A549 (cell line): ENCODE measurements around the gene ATMIN. TPM values are rescaled to one million over a fixed set of nuclear protein-coding genes. Genes with fewer than 3 reads are reported as not detected.

Experiments used
- ATAC-seq, 2 experiments: fragments of 200-7000 bp in 1 of 2; fragments of >200 bp in 1 of 2; cut with Nextera tagmentation in 1 of 2; cut with Tn5 transposase in 1 of 2; 3 replicates each; pipeline versions ENCODE4 v1.8.0 to v1.9.1; 2018 to 2020; ENCODE audit warnings: mild to moderate bottlenecking in 1 of 2, moderate library complexity in 1 of 2
- CTCF ChIA-PET: fragments of 300-600 bp; sonication (Branson Sonifier 250); formaldehyde crosslinking; extraction: SDS; loops from one replicate; lab custom pipeline; 2021; ENCODE audit warnings: antibody characterized with exemption, inconsistent platforms; lab: Yijun Ruan, JAX
- POLR2A ChIA-PET: fragments of 350-600 bp; formaldehyde crosslinking; extraction: SDS; loops from one replicate; lab custom pipeline; 2021; ENCODE audit warnings: antibody characterized with exemption, inconsistent platforms; lab: Yijun Ruan, JAX
- DNase-seq, 2 experiments: peaks; one replicate each; pipeline versions ENCODE4 v3.0.0 to v3.0.0-alpha.2; 2011 to 2016; ENCODE audit warnings: low read depth in 1 of 2, low spot score in 1 of 2
- FAIRE-seq: peaks from 2 replicates; lab custom pipeline; 2011; peaks lifted over from hg19 to GRCh38; lab: Jason Lieb, UNC
- H3K27ac ChIP-seq, 2 experiments: fragments of >200 bp; sonication (Bioruptor Twin); formaldehyde crosslinking; 3 replicates each; pipeline ENCODE4 v1.5.1; 2016 to 2017
- H3K4me1 ChIP-seq: fragments of >200 bp; sonication (Bioruptor Twin); formaldehyde crosslinking; 3 replicates; pipeline ENCODE4 v1.6.1; 2016
- H3K4me2 ChIP-seq: fragments of >200 bp; sonication (Bioruptor Twin); formaldehyde crosslinking; 3 replicates; pipeline ENCODE4 v1.6.1; 2016
- H3K4me3 ChIP-seq: fragments of >200 bp; sonication (Bioruptor Twin); formaldehyde crosslinking; 3 replicates; pipeline ENCODE4 v1.5.1; 2016
- H3K9me3 ChIP-seq: fragments of >200 bp; sonication (Bioruptor Twin); formaldehyde crosslinking; 3 replicates; pipeline ENCODE4 v1.6.1; 2016
- ATOH8 ChIP-seq: fragments of 250-450 bp; sonication (Bioruptor Pico); IDR thresholded peaks from 2 replicates; pipeline ENCODE4 v1.5.0; 2020; ENCODE audit warnings: low read depth, mild to moderate bottlenecking, moderate library complexity
- CBX8 ChIP-seq: fragments of 200-600 bp; sonication (generic); IDR thresholded peaks from 2 replicates; pipeline ENCODE4 v1.6.1; 2016
- CEBPB ChIP-seq, 2 experiments: fragments of >200 bp in 1 of 2; sonication (Bioruptor Twin) in 1 of 2; formaldehyde crosslinking in 1 of 2; IDR thresholded peaks; 2 replicates each; pipeline ENCODE4 v1.6.1; 2012 to 2016
- CHD2 ChIP-seq: fragments of 150-350 bp; IDR thresholded peaks from 2 replicates; pipeline ENCODE4 v1.6.1; 2014; ENCODE audit warnings: low read length; ENCODE audit not compliant: partially characterized antibody
- CHD4 ChIP-seq: fragments of 200-600 bp; sonication (generic); IDR thresholded peaks from 2 replicates; pipeline ENCODE4 v1.6.1; 2016; ENCODE audit warnings: antibody characterized with exemption, mild to moderate bottlenecking, borderline replicate concordance
- EP300 ChIP-seq, 2 experiments: fragments of >200 bp; sonication (Bioruptor Twin); formaldehyde crosslinking; IDR thresholded peaks; 2 replicates in 1 of 2; 3 replicates in 1 of 2; pipeline ENCODE4 v1.6.1; 2016 to 2017
- FOSB ChIP-seq: fragments of 250-450 bp; sonication (Bioruptor Pico); IDR thresholded peaks from 2 replicates; pipeline ENCODE4 v1.5.0; 2020; ENCODE audit warnings: mild to moderate bottlenecking, moderate library complexity
- FOSL2 ChIP-seq, 2 experiments: fragments of 450-650 bp in 1 of 2; fragments of >200 bp in 1 of 2; sonication (Bioruptor Twin) in 1 of 2; formaldehyde crosslinking; IDR thresholded peaks; 2 replicates each; pipeline versions ENCODE4 v1.5.0 to v1.6.1; 2016 to 2020; ENCODE audit warnings: mild to moderate bottlenecking in 1 of 2, moderate library complexity in 1 of 2
- FOXS1 ChIP-seq: fragments of 250-450 bp; sonication (Bioruptor Pico); IDR thresholded peaks from 2 replicates; pipeline ENCODE4 v1.5.0; 2020; ENCODE audit warnings: mild to moderate bottlenecking, moderate library complexity
- GATA3 ChIP-seq: IDR thresholded peaks from 2 replicates; pipeline ENCODE4 v1.6.1; 2012; ENCODE audit warnings: borderline replicate concordance
- HOXB5 ChIP-seq: fragments of 250-450 bp; sonication (Bioruptor Pico); IDR thresholded peaks from 2 replicates; pipeline ENCODE4 v1.5.0; 2020; ENCODE audit warnings: mild to moderate bottlenecking, moderate library complexity
- KDM1A ChIP-seq: fragments of 200-600 bp; sonication (generic); IDR thresholded peaks from 2 replicates; pipeline ENCODE4 v1.6.1; 2016; ENCODE audit warnings: low read depth, mild to moderate bottlenecking
- MAFK ChIP-seq: fragments of 450-650 bp; IDR thresholded peaks from 2 replicates; pipeline ENCODE4 v1.6.1; 2014; ENCODE audit not compliant: partially characterized antibody
- MYC ChIP-seq: IDR thresholded peaks from 2 replicates; pipeline ENCODE4 v1.6.1; 2012; ENCODE audit warnings: mild to moderate bottlenecking, inconsistent platforms, low read length, improper control_type of control experiment, borderline replicate concordance
- POLR2A ChIP-seq: IDR thresholded peaks from 2 replicates; pipeline ENCODE4 v1.6.1; 2012; ENCODE audit warnings: mild to moderate bottlenecking, low read length
- TFCP2L1 ChIP-seq: fragments of 250-450 bp; sonication (Bioruptor Pico); IDR thresholded peaks from 2 replicates; pipeline ENCODE4 v1.5.0; 2021; ENCODE audit warnings: mild to moderate bottlenecking
- TP53 ChIP-seq: fragments of 250-450 bp; sonication (Bioruptor Pico); IDR thresholded peaks from 2 replicates; pipeline ENCODE4 v1.5.0; 2021; ENCODE audit warnings: mild to moderate bottlenecking, moderate library complexity
- ZC3H11A ChIP-seq: fragments of 450-650 bp; IDR thresholded peaks from 2 replicates; pipeline ENCODE4 v1.6.1; 2014; ENCODE audit warnings: antibody characterized with exemption, mild to moderate bottlenecking
- ZSCAN20 ChIP-seq: fragments of 250-450 bp; sonication (Bioruptor Pico); IDR thresholded peaks from 2 replicates; pipeline ENCODE4 v1.8.0; 2022; ENCODE audit warnings: mild to moderate bottlenecking, moderate library complexity
- WGBS: methylation state at CpG from one replicate; pipeline ENCODE4 v1.1.6; 2017; ENCODE audit errors: missing lambda C conversion rate; 5-methylcytosine and 5-hydroxymethylcytosine counted together
- polyA plus RNA-seq, 4 experiments: library from polyadenylated mRNA; depleted of rRNA in 3 of 4; stranded (reverse); fragments of >200 nt; fragmentation: RNase III in 1 of 4; extraction: RNeasy Plus Mini Kit Qiagen cat#74134 plus additional on column Dnase treatment in 1 of 4; gene quantifications; 2 replicates in 3 of 4; 3 replicates in 1 of 4; pipeline ENCODE4 v1.2.3, GENCODE V29; 2011 to 2017
- TF ChIP-seq, protein P1 (sequence below): fragments of >200 bp; sonication (Bioruptor Twin); formaldehyde crosslinking; IDR thresholded peaks from 3 replicates; pipeline ENCODE4 v1.5.1; 2016
- TF ChIP-seq, protein P2 (sequence below): fragments of 200-600 bp; sonication (generic); IDR thresholded peaks from 2 replicates; pipeline ENCODE4 v1.6.1; 2016; ENCODE audit warnings: antibody characterized with exemption, mild to moderate bottlenecking, moderate library complexity

The ATMIN gene
- polyA plus RNA-seq, 2 of the 4 experiments (the other 2 are of a cell fraction): 26.2 to 50.4 TPM

GRCh38 chr16:81001330-81001729 lies 34.3 kb upstream of the ATMIN start:
- Histone ChIP-seq H3K4me3 (no peak overlapping the region), H3K4me2 (0 out of 3 replicates have a peak overlapping the region, but pooled peaks have one; percentile 4), H3K9me3 (no peaks in the 10 kb centered on the region), H3K27ac (no peak overlapping the region), H3K4me1 (peaks cover 31% of the 10 kb centered on the region)
- POLR2A ChIA-PET: no interaction called here
- FAIRE-seq: no peak
- CTCF ChIA-PET: interaction anchor here (1.1 to 6.1 kb wide), 3 partner anchors 32 to 736 kb away, joined by 3 to 33 read pairs (median 5); partner anchors contain the start of gene ATMIN
- no peak for DNase-seq
- WGBS: 66% methylated on average over 5 of the region's 5 CpGs
- TF ChIP-seq ZC3H11A (no peak), CHD2 (no peak), GATA3 (no peak), TP53 (CRISPR knock-in tag) (no peak), CHD4 (no peak), ZSCAN20 (CRISPR knock-in tag) (no peak), FOSB (CRISPR knock-in tag) (no peak), FOSL2 (IDR thresholded peaks at IDR 0.05) (no peak), FOSL2 (CRISPR knock-in tag; IDR thresholded peaks at IDR 0.05) (no peak), POLR2A (no peak), HOXB5 (CRISPR knock-in tag) (no peak), FOXS1 (no peak), TFCP2L1 (CRISPR knock-in tag) (no peak), MYC (no peak), KDM1A (no peak), ATOH8 (no peak), CBX8 (no peak)
- TF ChIP-seq, protein P1, sequence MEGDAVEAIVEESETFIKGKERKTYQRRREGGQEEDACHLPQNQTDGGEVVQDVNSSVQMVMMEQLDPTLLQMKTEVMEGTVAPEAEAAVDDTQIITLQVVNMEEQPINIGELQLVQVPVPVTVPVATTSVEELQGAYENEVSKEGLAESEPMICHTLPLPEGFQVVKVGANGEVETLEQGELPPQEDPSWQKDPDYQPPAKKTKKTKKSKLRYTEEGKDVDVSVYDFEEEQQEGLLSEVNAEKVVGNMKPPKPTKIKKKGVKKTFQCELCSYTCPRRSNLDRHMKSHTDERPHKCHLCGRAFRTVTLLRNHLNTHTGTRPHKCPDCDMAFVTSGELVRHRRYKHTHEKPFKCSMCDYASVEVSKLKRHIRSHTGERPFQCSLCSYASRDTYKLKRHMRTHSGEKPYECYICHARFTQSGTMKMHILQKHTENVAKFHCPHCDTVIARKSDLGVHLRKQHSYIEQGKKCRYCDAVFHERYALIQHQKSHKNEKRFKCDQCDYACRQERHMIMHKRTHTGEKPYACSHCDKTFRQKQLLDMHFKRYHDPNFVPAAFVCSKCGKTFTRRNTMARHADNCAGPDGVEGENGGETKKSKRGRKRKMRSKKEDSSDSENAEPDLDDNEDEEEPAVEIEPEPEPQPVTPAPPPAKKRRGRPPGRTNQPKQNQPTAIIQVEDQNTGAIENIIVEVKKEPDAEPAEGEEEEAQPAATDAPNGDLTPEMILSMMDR: no peak
- TF ChIP-seq, protein P2, sequence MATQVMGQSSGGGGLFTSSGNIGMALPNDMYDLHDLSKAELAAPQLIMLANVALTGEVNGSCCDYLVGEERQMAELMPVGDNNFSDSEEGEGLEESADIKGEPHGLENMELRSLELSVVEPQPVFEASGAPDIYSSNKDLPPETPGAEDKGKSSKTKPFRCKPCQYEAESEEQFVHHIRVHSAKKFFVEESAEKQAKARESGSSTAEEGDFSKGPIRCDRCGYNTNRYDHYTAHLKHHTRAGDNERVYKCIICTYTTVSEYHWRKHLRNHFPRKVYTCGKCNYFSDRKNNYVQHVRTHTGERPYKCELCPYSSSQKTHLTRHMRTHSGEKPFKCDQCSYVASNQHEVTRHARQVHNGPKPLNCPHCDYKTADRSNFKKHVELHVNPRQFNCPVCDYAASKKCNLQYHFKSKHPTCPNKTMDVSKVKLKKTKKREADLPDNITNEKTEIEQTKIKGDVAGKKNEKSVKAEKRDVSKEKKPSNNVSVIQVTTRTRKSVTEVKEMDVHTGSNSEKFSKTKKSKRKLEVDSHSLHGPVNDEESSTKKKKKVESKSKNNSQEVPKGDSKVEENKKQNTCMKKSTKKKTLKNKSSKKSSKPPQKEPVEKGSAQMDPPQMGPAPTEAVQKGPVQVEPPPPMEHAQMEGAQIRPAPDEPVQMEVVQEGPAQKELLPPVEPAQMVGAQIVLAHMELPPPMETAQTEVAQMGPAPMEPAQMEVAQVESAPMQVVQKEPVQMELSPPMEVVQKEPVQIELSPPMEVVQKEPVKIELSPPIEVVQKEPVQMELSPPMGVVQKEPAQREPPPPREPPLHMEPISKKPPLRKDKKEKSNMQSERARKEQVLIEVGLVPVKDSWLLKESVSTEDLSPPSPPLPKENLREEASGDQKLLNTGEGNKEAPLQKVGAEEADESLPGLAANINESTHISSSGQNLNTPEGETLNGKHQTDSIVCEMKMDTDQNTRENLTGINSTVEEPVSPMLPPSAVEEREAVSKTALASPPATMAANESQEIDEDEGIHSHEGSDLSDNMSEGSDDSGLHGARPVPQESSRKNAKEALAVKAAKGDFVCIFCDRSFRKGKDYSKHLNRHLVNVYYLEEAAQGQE: no peak
- no peak for ATAC-seq

DNA sequence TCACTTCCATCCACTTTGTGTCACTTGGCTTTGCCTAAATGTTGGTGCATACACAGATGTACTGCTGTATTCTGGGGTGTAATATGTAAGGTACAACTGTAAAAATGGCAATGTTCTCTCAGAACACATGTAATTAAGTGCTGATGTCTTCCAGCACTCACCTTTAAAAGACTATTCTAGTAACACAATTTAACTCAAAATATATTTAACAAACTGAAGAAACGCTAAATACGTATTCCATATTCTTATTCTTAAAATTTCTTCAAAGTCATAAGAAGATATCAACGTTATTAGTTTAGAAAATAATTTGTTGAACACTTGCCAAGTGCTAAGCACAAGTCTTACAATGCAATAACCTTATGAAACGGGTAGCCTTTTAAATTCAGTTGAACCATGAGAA lies 32.6 kb upstream of the ATMIN start:
- H3K4me2 ChIP-seq: no peak overlapping the region
- no peak overlapping the region for H3K4me3 ChIP-seq
- H3K27ac ChIP-seq: no peak overlapping the region
- no peak for ATAC-seq
- DNase-seq: no peak
- WGBS: 76% methylated on average over 4 of the region's 4 CpGs
- POLR2A ChIA-PET: no interaction called here
- TF ChIP-seq CEBPB (IDR thresholded peaks at IDR 0.05) (no peak), HOXB5 (CRISPR knock-in tag) (no peak), MAFK (no peak), EP300 (IDR thresholded peaks at IDR 0.05) (no peak), ATOH8 (no peak)
- CTCF ChIA-PET: interaction anchor here (0.6 to 6.1 kb wide), 9 partner anchors 8 to 34 kb away, joined by 3 to 33 read pairs (median 5); partner anchors contain the start of gene ATMIN
- no peak for FAIRE-seq
- peaks cover 21% of the 10 kb centered on the region for H3K4me1 ChIP-seq
- H3K9me3 ChIP-seq: no peaks in the 10 kb centered on the region
